Erythroblast (primary cell): Measurements from ENCODE around the gene NRIP1.

Experiments used
- GATA1 ChIP-seq: IDR thresholded peaks from 2 replicates; pipeline ENCODE4 v1.6.1; 2011; ENCODE audit warnings: low read depth, mild to moderate bottlenecking, control low read depth, low read length, moderate library complexity
- POLR2A ChIP-seq: IDR thresholded peaks from 2 replicates; pipeline ENCODE4 v1.6.1; 2011; ENCODE audit warnings: mild to moderate bottlenecking, low read length

DNA sequence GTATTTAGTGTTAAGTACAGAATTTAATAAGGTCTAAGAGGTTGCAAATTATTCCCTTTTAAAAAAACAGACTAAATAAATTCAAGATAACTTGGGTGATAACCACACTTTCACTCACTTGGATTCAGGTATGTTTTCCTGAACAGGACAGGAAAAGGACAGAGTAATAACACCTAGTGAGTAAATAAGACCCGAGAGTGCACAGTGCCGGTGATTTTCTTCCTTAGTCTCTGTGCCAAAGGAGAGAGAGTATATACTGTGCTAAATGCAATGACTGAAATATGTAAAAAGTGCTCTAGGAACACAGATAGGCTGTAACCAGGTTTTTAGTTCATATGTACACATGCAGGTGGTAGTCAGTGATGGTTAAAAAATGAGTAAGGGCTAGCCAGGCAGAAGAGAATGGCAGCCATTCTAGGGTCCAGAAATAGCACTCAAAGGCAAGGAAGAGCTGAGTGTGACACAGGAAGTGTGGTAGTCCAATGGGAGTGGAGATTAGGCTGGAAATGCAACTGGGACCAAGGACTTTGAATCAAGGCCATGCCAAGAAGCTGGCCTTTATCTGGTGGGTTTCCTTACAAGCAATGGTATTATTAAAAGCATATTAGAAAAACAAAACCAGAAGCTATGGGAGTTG is 58.1 kb downstream of the NRIP1 start:
- no peak for TF ChIP-seq POLR2A
- no peak for TF ChIP-seq GATA1
